Left kidney (tissue), 8 donors: Measurements from ENCODE around the gene POLR2J. TPM values are rescaled to one million over a fixed set of nuclear protein-coding genes. Genes with fewer than 3 reads are reported as not detected.
A peak's percentile ranks its signal among the peaks of the same experiment; 100 is the strongest.
"Not testable (repeated sequence)": the region's sequence is repeated elsewhere in the genome, so short reads cannot be mapped to it uniquely, and the experiment has no call there.

Source experiments
- DNase-seq: peaks from one replicate; pipeline ENCODE4 v3.0.0-alpha.2; 2013
- long read RNA-seq, 8 donors: transcript quantifications; one replicate each; lab custom pipeline, GENCODE V29; 2026
- polyA plus RNA-seq: library from polyadenylated mRNA; unstranded; fragments of 120-200 nt; gene quantifications from one replicate; pipeline ENCODE4 v1.2.1, GENCODE V29; 2013; ENCODE audit not compliant: insufficient read length

Gene POLR2J
- polyA plus RNA-seq = 18.7 TPM
- long read RNA-seq, donor 1, transcript POLR2J-201 (4 exons, 932 nt) = major isoform, 122 of 150 reads
- long read RNA-seq, donor 1, partial matches to known transcripts = 28 of 150 reads
- long read RNA-seq, donor 1, other reads (novel, unspliced or antisense) = 0 of 150 reads
- long read RNA-seq, donor 2, transcript POLR2J-201 (4 exons, 932 nt) = major isoform, 78 of 85 reads
- long read RNA-seq, donor 2, partial matches to known transcripts = 7 of 85 reads
- long read RNA-seq, donor 2, other reads (novel, unspliced or antisense) = 0 of 85 reads
- long read RNA-seq, donor 3, transcript POLR2J-201 (4 exons, 932 nt) = major isoform, 73 of 78 reads
- long read RNA-seq, donor 3, partial matches to known transcripts = 5 of 78 reads
- long read RNA-seq, donor 3, other reads (novel, unspliced or antisense) = 0 of 78 reads
- long read RNA-seq, donor 4, transcript POLR2J-201 (4 exons, 932 nt) = major isoform, 20 of 20 reads
- long read RNA-seq, donor 4, partial matches to known transcripts = 0 of 20 reads
- long read RNA-seq, donor 4, other reads (novel, unspliced or antisense) = 0 of 20 reads
- long read RNA-seq, donor 5, transcript POLR2J-201 (4 exons, 932 nt) = major isoform, 158 of 170 reads
- long read RNA-seq, donor 5, partial matches to known transcripts = 7 of 170 reads
- long read RNA-seq, donor 5, other reads (novel, unspliced or antisense) = 5 of 170 reads
- long read RNA-seq, donor 6, transcript POLR2J-201 (4 exons, 932 nt) = major isoform, 65 of 93 reads
- long read RNA-seq, donor 6, partial matches to known transcripts = 28 of 93 reads
- long read RNA-seq, donor 6, other reads (novel, unspliced or antisense) = 0 of 93 reads
- long read RNA-seq, donor 7, transcript POLR2J-201 (4 exons, 932 nt) = major isoform, 160 of 218 reads
- long read RNA-seq, donor 7, partial matches to known transcripts = 53 of 218 reads
- long read RNA-seq, donor 7, other reads (novel, unspliced or antisense) = 5 of 218 reads
- long read RNA-seq, donor 8, transcript POLR2J-201 (4 exons, 932 nt) = major isoform, 24 of 24 reads
- long read RNA-seq, donor 8, partial matches to known transcripts = 0 of 24 reads
- long read RNA-seq, donor 8, other reads (novel, unspliced or antisense) = 0 of 24 reads

DNA sequence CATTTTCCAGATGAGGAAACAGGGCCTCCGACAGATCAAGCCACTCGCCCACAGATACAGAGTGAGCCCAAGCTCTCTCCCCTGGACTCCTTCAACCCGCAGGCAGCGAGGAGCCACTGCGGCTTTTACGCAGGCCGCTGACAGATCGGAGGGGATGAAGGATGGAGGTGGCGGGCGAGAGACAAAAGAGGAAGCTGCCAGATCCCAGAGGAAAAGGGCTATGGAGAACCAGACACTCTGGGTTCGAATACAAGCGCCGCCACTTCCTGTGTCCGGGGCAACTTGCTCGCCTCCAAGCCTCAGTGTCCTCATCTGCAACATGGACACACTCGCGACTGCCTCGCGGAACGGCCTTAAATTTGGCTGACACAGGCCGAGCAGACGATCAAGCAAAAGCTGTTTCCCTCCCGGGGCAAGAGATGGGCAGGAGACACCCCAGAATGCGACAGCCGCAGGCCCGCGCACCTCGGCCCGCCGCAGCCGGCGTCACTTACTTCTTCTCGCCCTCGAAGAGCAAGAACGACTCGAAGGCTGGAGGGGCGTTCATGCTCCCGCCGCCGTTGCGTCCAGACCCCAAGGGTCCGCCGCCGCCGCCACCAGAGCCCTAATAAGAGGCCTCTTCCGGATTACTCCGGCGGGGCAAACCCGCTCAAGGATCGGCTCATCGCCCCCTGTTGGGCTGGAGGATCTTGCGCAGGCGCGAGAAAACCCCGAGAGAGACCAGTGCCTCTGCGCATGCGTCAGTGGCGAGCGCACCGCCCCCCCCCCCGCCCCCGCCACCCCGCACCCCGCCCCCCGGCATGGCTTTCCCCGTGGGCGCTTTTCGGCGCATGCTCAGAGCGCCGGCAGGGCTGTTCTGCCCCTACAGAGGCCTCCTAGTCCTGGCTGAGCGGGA lies at the start of gene POLR2J:
Gene POLR2J (minus strand): TSS at position 609 of the 895 bp plus-strand sequence. CDS start 62 bp downstream, at position 547.
- peak; percentile 75 for DNase-seq

DNA sequence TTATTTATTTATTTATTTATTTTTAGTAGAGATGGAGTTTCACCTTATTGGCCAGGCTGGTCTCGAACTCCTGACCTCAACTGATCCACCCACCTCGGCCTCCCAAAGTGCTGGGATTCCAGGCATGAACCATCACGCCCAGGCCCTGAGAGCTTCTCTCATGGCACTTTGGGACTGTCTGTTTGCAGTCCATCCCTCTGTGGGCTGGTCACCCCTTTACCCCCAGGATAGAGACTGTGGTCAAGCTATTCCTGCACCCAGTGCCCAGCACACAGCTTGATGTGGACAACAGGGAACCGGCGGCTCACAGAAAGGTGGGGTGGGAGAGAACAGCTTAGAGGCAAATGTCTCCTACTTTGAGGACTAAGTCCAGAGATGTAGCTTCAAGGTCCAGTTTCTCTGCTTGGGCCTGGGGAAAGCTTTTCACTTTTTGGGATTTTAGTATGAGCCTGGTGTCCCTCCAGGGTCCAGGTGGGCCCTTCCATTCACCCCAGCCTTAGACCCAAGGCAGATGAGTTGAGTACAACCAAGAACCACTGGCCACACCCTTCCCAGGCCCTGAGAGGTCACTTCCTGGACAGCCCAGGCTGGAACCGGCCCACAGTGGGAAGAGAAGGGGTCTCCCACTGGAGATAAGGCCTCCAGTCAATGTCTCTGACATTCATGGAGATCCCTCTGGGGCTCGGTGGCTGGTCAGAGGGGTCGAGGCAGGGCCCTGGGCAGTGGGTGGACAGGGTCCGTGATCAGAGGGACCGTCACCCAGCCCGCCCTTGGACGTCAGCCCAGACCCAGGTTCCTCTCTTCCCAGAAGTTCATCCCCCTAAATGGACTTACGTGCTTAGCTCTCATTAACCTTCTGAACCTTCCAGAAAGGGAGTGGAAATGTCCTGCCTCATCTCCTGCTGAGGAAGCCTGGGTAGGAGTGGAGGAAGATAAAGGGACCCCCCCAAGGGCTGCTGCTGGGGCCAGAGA lies 49.4 kb upstream of the POLR2J start:
- not testable (repeated sequence) for DNase-seq

DNA sequence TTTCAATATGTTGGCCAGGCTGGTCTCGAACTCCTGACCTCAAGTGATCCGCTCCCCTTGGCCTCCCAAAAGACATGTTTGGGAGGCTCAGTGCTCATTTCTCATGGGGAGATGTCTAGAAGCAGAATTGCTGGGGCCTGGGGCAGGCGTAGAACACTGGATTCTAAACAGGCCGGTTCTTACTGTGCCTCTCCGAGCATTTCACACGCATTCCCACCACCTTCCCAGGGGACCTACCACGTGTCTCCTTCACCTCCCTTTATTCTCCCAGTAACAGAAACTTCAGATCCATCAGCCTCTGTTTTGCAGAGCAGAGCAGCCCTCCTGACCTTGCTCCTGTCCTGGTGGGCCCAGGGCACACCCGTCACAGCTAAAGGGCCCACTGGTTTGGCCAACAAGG lies 48.5 kb upstream of the POLR2J start:
- DNase-seq = not testable (repeated sequence)

DNA sequence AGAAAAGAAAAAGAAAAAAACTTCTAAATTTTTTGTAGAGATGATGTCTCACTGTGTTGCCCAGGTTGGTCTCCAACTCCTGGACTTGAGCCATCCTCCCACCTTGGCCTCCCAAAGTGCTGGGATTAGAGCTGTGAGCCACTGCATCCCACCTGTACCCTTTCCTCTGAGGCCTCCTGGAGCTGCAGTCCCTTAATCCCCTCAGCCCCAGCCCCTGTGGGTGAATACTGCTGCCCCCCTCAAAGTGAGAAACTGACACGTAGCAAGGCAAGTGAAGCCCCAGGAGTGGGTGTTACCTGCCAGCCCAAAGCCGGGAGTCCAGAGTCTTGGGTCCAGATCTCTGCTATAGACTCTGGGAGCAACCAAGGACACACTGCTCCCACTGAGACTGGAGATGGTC lies 46.1 kb upstream of the POLR2J start:
- DNase-seq = not testable (repeated sequence)

DNA sequence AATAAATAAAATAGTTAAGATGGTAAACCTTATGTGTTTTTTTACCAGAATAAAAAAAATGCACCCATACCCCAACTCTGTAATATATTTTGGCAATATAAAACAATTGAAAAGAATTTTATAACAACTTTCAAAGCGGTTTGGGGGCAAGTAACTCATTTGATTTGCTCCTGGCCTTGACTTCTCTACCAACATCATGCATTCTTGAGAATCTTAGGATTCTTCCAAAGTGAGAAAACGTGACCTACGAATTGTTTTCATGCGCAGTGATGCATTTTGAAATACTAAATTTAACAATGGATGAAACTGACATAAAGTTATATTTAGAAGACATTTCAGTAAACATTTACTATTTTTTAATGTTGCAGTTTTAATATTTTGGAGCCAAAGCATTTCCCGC lies 42.1 kb upstream of the POLR2J start:
- not testable (repeated sequence) for DNase-seq

DNA sequence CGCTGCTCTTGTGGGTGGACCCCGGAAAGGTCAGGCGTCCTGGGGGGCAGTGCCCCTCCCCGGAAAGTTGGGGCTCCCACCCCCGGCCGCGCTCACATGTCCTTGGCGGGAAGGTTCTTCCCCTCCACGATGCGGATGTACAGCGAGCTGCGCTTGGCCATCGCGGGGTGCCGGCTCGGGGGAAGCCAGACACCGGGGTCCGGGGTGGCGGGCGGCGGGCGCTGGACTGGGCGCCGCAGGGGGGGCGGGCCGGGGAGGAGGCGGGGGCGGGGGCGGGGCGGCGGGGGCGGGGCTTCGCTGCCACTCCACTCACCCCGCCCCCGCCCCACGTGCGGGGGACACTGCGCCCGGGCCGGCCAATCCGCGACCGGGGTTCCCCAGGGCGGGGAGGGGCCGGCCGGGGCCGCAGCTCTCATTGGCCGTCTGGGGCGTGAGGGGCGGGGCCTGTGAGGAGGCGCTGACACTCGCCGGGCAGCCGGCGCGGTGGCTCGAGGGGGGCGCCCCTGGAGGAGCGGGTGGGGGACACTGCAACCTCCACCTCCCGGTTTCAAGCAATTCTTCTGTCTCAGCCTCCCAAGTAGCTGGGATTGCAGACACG lies 38.9 kb upstream of the POLR2J start, which contains the start of gene RASA4B:
Gene RASA4B (minus strand): TSS at position 228 of the 598 bp plus-strand sequence. CDS start 67 bp downstream, at position 161.
- DNase-seq = not testable (repeated sequence)

DNA sequence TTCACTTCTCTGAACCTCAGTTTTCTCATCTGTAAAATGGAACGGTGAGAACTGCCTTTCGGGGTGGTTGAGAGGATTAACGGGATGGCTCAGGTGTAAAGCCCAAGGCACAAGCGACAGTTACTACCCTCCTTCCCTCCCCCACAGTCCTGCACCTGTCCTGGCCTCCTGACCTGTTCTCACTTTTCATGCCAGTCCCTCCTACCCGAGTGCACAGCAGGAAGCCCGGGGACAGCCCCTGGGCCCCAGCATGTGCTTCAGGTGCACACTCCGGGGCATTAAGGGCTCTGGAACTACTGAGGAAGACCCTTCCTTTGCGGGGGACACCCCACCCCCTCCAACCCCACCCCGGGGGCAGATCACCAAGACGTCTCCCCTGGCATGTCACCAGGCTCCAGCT lies 38.2 kb upstream of the POLR2J start:
- not testable (repeated sequence) for DNase-seq

DNA sequence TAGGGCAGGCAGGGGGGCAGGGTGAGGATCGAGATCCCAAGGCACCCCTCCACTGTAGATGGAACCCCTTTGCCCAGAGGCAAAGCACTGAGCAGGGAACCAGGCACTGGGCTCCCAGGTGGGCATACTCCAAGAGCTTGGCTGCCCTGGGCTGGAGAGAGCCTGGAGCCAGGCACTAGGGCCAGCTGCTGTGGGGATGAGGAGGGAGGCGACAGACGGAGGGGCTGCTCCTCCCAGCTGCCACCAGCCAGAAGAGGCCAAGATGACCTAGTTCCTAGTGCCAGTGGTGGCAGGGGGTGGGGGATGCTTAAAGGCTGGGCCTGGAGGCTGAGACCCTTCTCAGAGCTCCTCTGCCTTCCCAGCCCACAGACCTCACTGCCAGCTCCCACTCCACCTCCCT lies 37.2 kb upstream of the POLR2J start:
- not testable (repeated sequence) for DNase-seq

DNA sequence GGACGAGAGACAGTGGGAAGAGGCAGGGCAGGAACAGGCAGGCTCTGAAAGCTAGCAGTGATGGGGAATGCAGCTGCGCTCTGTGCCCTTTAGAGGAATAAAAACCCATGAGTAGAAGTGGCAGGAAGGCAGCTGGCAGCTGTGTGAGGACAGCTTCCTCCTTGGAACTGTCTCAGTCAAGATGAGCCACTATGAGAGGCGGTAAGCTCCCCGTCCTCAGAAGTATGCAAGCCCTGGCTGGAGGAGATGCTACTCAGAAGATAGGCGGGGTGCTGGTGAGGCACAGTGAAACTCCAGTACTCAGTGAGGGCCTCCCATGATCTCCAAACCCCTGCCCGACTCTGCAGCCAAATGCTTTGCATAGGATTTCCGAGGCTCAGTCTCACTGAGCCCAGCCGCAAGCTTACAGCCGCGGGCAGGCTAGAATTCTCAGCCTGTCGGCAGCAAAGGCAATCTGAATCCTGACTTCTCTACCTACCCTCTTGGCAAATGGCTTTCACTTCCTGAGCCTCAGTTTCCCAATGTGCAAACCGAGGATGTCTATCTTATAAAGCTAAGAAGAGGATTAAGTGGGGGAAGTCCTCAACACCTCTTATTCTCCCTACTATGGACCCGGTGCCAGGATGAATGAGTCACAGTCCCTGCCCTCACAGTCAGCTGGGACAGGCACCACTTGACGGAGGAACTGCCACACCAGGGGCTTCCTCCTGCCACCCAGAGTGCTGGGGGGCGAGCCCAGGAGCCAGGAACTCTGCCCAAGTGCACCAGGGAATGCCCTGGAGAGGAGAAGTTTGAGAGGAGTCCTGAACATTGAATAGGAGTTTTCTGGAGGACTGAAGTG lies 36.4 kb upstream of the POLR2J start:
- DNase-seq = not testable (repeated sequence)

DNA sequence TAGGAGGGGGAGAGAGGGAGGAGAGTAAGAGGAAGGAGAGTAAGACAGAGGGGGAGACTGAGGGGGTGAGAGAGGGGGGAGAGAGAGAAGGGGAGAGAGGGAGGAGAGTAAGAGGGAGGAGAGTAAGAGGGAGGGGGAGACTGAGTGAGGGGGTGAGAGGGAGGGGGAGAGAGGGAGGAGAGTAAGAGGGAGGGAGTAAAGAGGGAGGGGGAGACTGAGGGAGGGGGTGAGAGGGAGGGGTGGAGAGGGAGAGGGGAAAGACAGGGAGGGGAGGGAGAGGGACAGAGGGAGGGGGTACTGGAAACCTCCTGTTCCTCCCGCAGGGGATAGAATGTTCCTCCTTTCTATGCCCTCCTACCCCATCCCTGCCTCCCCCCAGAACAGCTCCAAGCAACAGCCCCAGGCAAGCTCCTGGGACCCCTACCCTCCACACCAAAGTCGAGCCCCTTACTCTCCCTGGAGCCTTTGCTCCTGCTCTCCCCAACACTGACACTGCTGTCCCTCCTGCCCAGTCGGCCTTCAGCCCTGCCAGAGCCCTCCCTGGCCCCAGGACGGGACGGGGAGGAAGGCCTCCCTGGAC lies 34.0 kb upstream of the POLR2J start:
- peak; percentile 95 for DNase-seq

DNA sequence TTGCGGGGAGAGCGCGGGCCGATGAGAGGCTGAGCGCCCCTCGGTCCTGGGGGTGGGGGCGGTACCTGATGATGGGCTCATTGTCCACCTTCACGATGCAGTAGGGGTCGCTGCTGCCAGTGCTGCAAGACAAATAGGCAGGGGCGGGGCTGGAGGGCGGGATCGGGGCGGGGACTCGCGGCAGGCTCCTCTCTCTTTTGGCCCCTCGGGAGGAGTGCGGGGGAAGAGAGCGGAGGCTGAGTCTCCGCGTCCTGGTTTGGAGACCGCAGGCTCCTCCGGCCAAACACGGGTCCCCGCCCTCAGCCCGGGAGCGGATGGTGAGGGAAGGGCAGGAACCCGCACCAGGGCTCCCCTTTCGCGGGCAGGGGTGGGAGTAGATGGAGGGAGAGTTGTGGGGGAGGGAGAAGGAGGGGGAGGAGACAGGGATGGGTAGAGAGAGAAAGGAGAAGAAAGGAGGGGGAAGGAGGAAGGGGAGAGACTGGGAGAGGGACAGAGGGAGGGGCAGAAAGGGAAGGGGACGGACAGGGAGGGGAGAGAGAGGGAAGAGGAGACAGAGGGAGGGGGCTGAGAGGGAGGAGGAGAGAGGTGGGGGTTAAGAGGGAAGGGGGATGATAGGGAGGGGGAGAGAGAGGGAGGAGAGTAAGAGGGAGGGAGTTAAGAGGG lies 33.3 kb upstream of the POLR2J start:
- not testable (repeated sequence) for DNase-seq

DNA sequence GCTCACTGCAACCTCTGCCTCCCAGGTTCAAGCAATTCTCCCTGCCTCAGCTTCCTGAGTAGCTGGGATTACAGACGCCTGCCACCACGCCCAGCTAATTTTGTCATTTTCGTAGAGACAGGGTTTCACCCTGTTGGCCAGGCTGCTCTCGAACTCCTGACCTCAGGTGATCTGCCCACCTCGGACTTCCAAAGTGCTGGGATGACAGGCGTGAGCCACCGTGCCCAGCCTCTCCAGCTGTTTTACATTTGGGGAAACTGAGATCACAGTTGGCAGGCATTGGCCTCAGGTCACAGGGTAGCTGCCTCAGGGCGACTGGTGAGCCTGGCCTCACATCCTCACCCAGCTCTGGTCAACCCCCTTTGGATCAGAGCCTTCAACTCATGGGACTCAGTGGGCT lies 31.9 kb upstream of the POLR2J start:
- not testable (repeated sequence) for DNase-seq

DNA sequence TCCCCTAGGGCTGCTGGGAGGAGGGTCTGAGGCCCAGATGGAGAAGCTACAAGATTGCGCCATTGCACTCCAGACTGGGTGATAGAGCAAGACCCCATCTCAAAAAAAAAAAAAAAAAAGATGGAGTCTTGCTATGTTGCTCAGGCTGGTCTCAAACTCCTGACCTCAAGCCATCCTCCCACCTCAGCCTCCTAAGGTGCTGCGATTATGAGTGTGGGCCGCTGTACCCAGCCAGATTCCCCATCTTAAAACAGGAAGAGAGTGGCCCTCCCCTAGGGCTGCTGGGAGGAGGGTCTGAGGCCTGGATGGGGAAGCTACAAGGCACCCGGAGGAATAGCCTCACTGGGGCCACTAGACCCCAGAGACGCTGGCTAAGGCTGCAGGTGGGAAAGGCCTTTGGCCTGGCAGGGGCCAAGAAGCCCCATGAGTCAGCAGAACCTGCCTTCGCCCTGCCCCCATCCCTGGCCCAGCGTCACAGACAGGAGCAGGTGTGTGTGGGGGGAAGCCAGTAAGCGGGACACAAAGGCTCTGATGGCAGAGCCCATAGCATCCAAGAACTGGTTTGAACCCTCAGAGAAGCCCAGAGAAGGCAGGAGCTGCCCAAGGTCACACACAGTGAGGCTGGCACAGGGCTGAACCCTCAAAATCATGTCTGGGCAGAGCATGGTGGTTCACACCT lies 28.8 kb upstream of the POLR2J start:
- not testable (repeated sequence) for DNase-seq

DNA sequence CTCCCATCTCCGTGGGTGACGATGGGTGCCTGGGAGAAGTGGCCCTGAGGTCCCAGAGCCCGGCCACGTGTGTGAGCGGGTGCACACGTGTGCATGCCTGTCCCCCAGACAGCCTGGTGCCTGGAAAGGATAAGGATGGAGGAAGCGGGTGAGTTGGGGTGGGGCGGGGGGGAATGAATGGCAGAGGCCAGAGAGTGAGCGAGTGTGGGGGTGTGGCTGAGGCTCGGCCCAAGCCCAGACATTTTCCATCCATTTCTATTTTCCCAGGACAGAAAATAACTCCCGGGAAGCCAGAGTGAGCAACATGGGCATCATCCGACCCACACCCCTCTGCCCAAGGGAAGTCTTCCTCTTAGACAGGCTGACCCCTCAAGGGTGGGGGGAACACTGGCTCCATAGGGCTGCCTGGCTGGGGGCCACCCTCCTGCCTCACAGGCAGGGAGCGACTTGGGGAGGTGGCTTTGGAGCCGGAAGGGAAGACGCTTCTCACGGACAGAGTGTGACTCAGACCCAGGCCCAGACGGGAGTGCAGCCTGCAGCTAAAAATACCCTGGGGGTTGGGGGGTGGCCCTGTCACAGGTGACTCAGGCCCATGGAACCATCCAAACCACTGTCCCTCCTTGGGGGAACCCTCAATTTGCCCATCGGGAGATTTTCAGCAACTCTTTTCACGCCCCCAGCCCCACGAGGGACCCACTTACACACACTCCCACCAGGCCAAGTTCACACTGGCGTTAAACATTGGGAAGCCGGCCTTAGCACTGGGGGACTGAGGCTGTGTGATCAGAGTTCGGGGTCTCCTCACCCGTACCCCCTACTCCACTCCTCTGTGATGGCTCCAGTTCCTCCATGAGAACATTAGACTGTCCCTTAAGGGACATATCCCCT lies 26.8 kb upstream of the POLR2J start:
- DNase-seq = not testable (repeated sequence)

DNA sequence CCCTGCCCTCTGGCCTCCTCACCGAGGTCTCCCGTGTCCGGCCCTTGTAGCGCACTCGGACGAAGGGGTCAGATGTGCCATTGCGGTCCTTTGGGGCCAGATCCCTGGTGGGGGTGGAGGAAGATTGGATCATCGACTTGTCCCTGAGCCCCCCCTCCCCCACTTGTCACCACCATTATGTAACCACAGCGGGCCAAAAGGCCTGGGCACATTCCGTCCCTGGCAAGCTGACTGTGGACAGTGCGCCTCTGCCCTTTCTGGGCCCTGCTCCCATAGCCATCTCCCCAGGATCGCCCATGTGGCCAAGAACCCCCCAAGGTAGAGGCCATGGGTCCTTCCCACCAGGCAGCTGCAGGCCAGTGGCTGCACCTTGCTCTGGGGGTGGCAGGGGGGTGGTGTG lies 24.4 kb upstream of the POLR2J start:
- not testable (repeated sequence) for DNase-seq

DNA sequence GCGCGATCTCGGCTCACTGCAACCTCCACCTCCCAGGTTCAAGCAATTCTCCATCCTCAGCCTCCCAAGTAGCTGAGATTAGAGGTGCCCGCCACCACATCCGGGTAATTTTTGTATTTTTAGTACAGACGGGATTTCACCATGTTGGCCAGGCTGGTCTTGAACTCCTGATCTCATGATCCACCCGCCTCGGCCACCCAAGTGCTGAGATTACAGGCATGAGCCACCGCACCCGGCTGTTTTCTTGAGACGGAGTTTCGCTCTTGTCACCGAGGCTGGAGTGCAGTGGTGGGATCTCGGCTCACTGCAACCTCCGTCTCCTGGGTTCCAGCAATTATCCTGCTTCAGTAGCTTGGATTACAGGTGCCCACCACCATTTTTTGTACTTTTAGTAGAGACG lies 19.6 kb upstream of the POLR2J start:
- DNase-seq = not testable (repeated sequence)
